Loucy (cell line): Measurements from ENCODE around the gene TAB2.

Source experiments
- H2AFZ ChIP-seq: fragments of 200-600 bp; sonication (generic); 2 replicates; pipeline ENCODE4 v1.6.0; 2016; ENCODE audit warnings: antibody characterized with exemption, mild to moderate bottlenecking, low read length, moderate library complexity
- H3F3A ChIP-seq: fragments of 200-600 bp; 2 replicates; pipeline ENCODE4 v1.6.0; 2016; ENCODE audit warnings: antibody characterized with exemption, low read depth, mild to moderate bottlenecking
- H3K27me3 ChIP-seq: fragments of 200-600 bp; sonication (generic); 2 replicates; pipeline ENCODE4 v1.6.1; 2014; ENCODE audit warnings: low read length, mild to moderate bottlenecking; ENCODE audit not compliant: insufficient read depth, poor library complexity, severe bottlenecking
- H3K36me3 ChIP-seq: fragments of 200-600 bp; sonication (generic); 2 replicates; pipeline ENCODE4 v1.6.1; 2016; ENCODE audit warnings: low read length; ENCODE audit not compliant: insufficient read depth
- H3K4me1 ChIP-seq: fragments of 200-600 bp; sonication (generic); 2 replicates; pipeline ENCODE4 v1.5.1; 2014; ENCODE audit warnings: low read length, mild to moderate bottlenecking; ENCODE audit not compliant: insufficient read depth, poor library complexity, severe bottlenecking
- H3K4me2 ChIP-seq: fragments of 200-600 bp; sonication (generic); 2 replicates; pipeline ENCODE4 v1.6.0; 2014; ENCODE audit warnings: antibody characterized with exemption, low read length, low read depth, mild to moderate bottlenecking; ENCODE audit not compliant: poor library complexity, severe bottlenecking
- H3K4me3 ChIP-seq: fragments of 200-600 bp; sonication (generic); 2 replicates; pipeline ENCODE4 v1.5.1; 2014; ENCODE audit warnings: low read length, mild to moderate bottlenecking, mixed read lengths; ENCODE audit not compliant: poor library complexity, severe bottlenecking
- H3K79me2 ChIP-seq: fragments of 200-600 bp; sonication (generic); 2 replicates; pipeline ENCODE4 v1.6.1; 2014; ENCODE audit warnings: low read length; ENCODE audit not compliant: insufficient read depth
- H3K9ac ChIP-seq: fragments of 200-600 bp; sonication (generic); 2 replicates; pipeline ENCODE4 v1.6.0; 2014; ENCODE audit warnings: mild to moderate bottlenecking, low read depth, low read length, moderate library complexity; ENCODE audit not compliant: poor library complexity, severe bottlenecking
- H3K9me2 ChIP-seq: fragments of 200-600 bp; sonication (generic); replicated peaks from 2 replicates; pipeline ENCODE4 v1.6.1; 2016; ENCODE audit warnings: low read depth, low read length, mixed read lengths
- H3K9me3 ChIP-seq: fragments of 200-600 bp; sonication (generic); 2 replicates; pipeline ENCODE4 v1.6.1; 2014; ENCODE audit warnings: mild to moderate bottlenecking, antibody characterized with exemption, low read length, low read depth; ENCODE audit not compliant: insufficient read depth
- H4K20me1 ChIP-seq: fragments of 200-600 bp; sonication (generic); 2 replicates; pipeline ENCODE4 v1.6.0; 2014; ENCODE audit warnings: antibody characterized with exemption, low read length, mild to moderate bottlenecking; ENCODE audit not compliant: insufficient read depth, poor library complexity, severe bottlenecking
- EZH2phosphoT487 ChIP-seq: fragments of 200-600 bp; IDR thresholded peaks from 2 replicates; pipeline ENCODE4 v1.6.1; 2018; ENCODE audit warnings: antibody characterized with exemption, mild to moderate bottlenecking, moderate library complexity, borderline replicate concordance
- TF ChIP-seq, protein P1 (sequence below): fragments of 200-600 bp; sonication (generic); conservative IDR thresholded peaks from 2 replicates; pipeline ENCODE4 v1.5.1; 2014; ENCODE audit warnings: mild to moderate bottlenecking, antibody characterized with exemption, low read length

TAB2 gene

GRCh38 chr6:149311766-149312165 lies 5.7 kb upstream of the TAB2 start:
- Histone ChIP-seq H3K4me2 (no peak overlapping the region), H3K9me3 (no peaks in the 10 kb centered on the region), H3K9ac (no peak overlapping the region), H3K4me3 (no peak overlapping the region), H2AFZ (no peak overlapping the region), H3F3A (no peaks in the 10 kb centered on the region), H3K36me3 (no peaks in the 10 kb centered on the region), H4K20me1 (no peaks in the 10 kb centered on the region), H3K27me3 (no peaks in the 10 kb centered on the region), H3K9me2 (no peaks in the 10 kb centered on the region), H3K4me1 (peaks cover 12% of the 10 kb centered on the region), H3K79me2 (no peaks in the 10 kb centered on the region)
- TF ChIP-seq EZH2phosphoT487 = no peak
- TF ChIP-seq, protein P1, sequence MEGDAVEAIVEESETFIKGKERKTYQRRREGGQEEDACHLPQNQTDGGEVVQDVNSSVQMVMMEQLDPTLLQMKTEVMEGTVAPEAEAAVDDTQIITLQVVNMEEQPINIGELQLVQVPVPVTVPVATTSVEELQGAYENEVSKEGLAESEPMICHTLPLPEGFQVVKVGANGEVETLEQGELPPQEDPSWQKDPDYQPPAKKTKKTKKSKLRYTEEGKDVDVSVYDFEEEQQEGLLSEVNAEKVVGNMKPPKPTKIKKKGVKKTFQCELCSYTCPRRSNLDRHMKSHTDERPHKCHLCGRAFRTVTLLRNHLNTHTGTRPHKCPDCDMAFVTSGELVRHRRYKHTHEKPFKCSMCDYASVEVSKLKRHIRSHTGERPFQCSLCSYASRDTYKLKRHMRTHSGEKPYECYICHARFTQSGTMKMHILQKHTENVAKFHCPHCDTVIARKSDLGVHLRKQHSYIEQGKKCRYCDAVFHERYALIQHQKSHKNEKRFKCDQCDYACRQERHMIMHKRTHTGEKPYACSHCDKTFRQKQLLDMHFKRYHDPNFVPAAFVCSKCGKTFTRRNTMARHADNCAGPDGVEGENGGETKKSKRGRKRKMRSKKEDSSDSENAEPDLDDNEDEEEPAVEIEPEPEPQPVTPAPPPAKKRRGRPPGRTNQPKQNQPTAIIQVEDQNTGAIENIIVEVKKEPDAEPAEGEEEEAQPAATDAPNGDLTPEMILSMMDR = no peak

- Histone ChIP-seq H3F3A (no peaks in the 10 kb centered on the region), H3K9ac (no peak overlapping the region), H4K20me1 (peaks cover under 1% of the 10 kb centered on the region), H3K4me3 (no peak overlapping the region), H3K27me3 (no peaks in the 10 kb centered on the region), H3K9me3 (no peaks in the 10 kb centered on the region), H2AFZ (no peak overlapping the region), H3K9me2 (no peaks in the 10 kb centered on the region), H3K4me2 (no peak overlapping the region), H3K36me3 (no peaks in the 10 kb centered on the region), H3K4me1 (peaks cover 12% of the 10 kb centered on the region), H3K79me2 (peaks cover 4% of the 10 kb centered on the region)
- no peak for TF ChIP-seq EZH2phosphoT487
- TF ChIP-seq, protein P1 = no peak
Measured at GRCh38 chr6:149313070-149313469, 4.4 kb upstream of the TAB2 start.

- Histone ChIP-seq H3K4me1 (peaks cover 12% of the 10 kb centered on the region), H3F3A (no peaks in the 10 kb centered on the region), H3K9me3 (no peaks in the 10 kb centered on the region), H3K36me3 (no peaks in the 10 kb centered on the region), H3K4me3 (no peak overlapping the region), H3K27me3 (no peaks in the 10 kb centered on the region), H4K20me1 (peaks cover 9% of the 10 kb centered on the region), H3K79me2 (peaks cover 12% of the 10 kb centered on the region), H3K4me2 (no peak overlapping the region), H3K9me2 (no peaks in the 10 kb centered on the region), H3K9ac (no peak overlapping the region), H2AFZ (no peak overlapping the region)
- TF ChIP-seq, protein P1 = no peak
- no peak for TF ChIP-seq EZH2phosphoT487
Measured at GRCh38 chr6:149313861-149314260, 3.7 kb upstream of the TAB2 start.
